Subcutaneous adipose tissue (tissue), 4 donors: Measurements from ENCODE around the gene KLHL11. TPM values are rescaled to one million over a fixed set of nuclear protein-coding genes. Genes with fewer than 3 reads are reported as not detected.

Source experiments
- CTCF ChIP-seq: fragments of 450-650 bp; IDR thresholded peaks from one replicate; pipeline ENCODE4 v1.5.1; 2016; ENCODE audit warnings: low read depth, mild to moderate bottlenecking, control low read depth, antibody characterized with exemption, moderate library complexity
- total RNA-seq, 4 donors: library from RNA; depleted of rRNA; stranded (reverse); fragments of >200 nt; gene quantifications; one replicate each; pipeline ENCODE4 v1.1.0, GENCODE V29; 2016

Gene KLHL11
- total RNA-seq, 4 donors from 2014 or later = 15.1 to 20.5 (median 17.8) TPM

- no peak for TF ChIP-seq CTCF
Measured at GRCh38 chr17:41882756-41883155, 17.5 kb upstream of the KLHL11 start.

- TF ChIP-seq CTCF = no peak
Measured at GRCh38 chr17:41880130-41880529, 14.9 kb upstream of the KLHL11 start.

GRCh38 chr17:41873559-41874292 lies 8.5 kb upstream of the KLHL11 start:
- no peak for TF ChIP-seq CTCF

GRCh38 chr17:41871789-41872188 lies 6.6 kb upstream of the KLHL11 start:
- no peak for TF ChIP-seq CTCF

- no peak for TF ChIP-seq CTCF
Measured at GRCh38 chr17:41870627-41871026, 5.4 kb upstream of the KLHL11 start.

GRCh38 chr17:41870097-41870496 lies 4.9 kb upstream of the KLHL11 start:
- TF ChIP-seq CTCF = no peak

GRCh38 chr17:41869426-41869825 lies 4.2 kb upstream of the KLHL11 start:
- no peak for TF ChIP-seq CTCF
